Upper lobe of left lung (tissue), 6 donors: ENCODE results near the gene PWWP2B. TPM values are rescaled to one million over a fixed set of nuclear protein-coding genes. Genes with fewer than 3 reads are reported as not detected.

Experiments used
- ATAC-seq, 2 donors: fragments of 200-7000 bp; cut with Tn5 transposase; one replicate each; pipeline ENCODE4 v1.9.1; 2022; ENCODE audit warnings: mild to moderate bottlenecking in 2 of 2, moderate library complexity in 2 of 2; ENCODE audit not compliant: low FRiP score in 2 of 2
- DNase-seq, 2 donors: peaks; one replicate each; pipeline ENCODE4 v3.0.0-alpha.2; 2019 to 2020
- H3K27ac ChIP-seq, 4 donors: fragments of 200-600 bp; sonication (generic); one replicate each; pipeline ENCODE4 v1.5.1; 2016 to 2019
- H3K27me3 ChIP-seq, 4 donors: fragments of 200-600 bp; sonication (generic); one replicate each; pipeline ENCODE4 v1.5.1; 2017 to 2019
- H3K36me3 ChIP-seq, 4 donors: fragments of 200-600 bp; sonication (generic); one replicate each; pipeline ENCODE4 v1.5.1; 2016 to 2019
- H3K4me1 ChIP-seq, 4 donors: fragments of 200-600 bp; sonication (generic); one replicate each; pipeline ENCODE4 v1.5.1; 2018 to 2019
- H3K4me3 ChIP-seq, 4 donors: fragments of 200-600 bp; sonication (generic); one replicate each; pipeline ENCODE4 v1.5.1; 2017 to 2019; ENCODE audit warnings: mild to moderate bottlenecking in 2 of 4, moderate library complexity in 1 of 4
- H3K9me3 ChIP-seq, 4 donors: fragments of 200-600 bp; sonication (generic); one replicate each; pipeline ENCODE4 v1.5.1; 2018 to 2019
- EP300 ChIP-seq, 4 donors: sonication (generic); formaldehyde crosslinking; IDR thresholded peaks; one replicate each; pipeline ENCODE4 v1.5.1; 2017; ENCODE audit warnings: antibody characterized with exemption in 4 of 4, control low read depth in 2 of 4
- POLR2A ChIP-seq, 4 donors: fragments of 450-650 bp; IDR thresholded peaks; one replicate each; pipeline ENCODE4 v1.5.1; 2016 to 2017; ENCODE audit warnings: antibody characterized with exemption in 4 of 4, mild to moderate bottlenecking in 2 of 4
- POLR2AphosphoS5 ChIP-seq, 2 donors: sonication (generic); formaldehyde crosslinking; IDR thresholded peaks; one replicate each; pipeline ENCODE4 v1.5.1; 2017; ENCODE audit warnings: antibody characterized with exemption in 2 of 2
- WGBS, 2 donors: methylation state at CpG; one replicate each; pipeline ENCODE4 v1.1.5; 2017 to 2018; 5-methylcytosine and 5-hydroxymethylcytosine counted together
- total RNA-seq, 6 donors: library from RNA; depleted of rRNA in 4 of 6; stranded (reverse); fragments of >200 nt in 4 of 6; gene quantifications; one replicate each; pipeline versions ENCODE4 v1.1.0 to v1.2.1, GENCODE V29; 2016 to 2021
- TF ChIP-seq, protein P1 (sequence below), 6 experiments: fragments of 450-650 bp in 4 of 6; fragments of 200-600 bp in 2 of 6; sonication (generic) in 2 of 6; IDR thresholded peaks; one replicate each; pipeline ENCODE4 v1.5.1; 2016 to 2019; ENCODE audit warnings: antibody characterized with exemption in 6 of 6
- donor health status: DM: no; HTN: no; CAD: no; lungs with moderate emphysema.
- donor health status: DM: no; HTN: yes; CAD: no; lungs with severe emphysema.

PWWP2B gene
- total RNA-seq, 6 donors from 2014 or later, result 20.2 to 54.4 (median 32.9) TPM

DNA sequence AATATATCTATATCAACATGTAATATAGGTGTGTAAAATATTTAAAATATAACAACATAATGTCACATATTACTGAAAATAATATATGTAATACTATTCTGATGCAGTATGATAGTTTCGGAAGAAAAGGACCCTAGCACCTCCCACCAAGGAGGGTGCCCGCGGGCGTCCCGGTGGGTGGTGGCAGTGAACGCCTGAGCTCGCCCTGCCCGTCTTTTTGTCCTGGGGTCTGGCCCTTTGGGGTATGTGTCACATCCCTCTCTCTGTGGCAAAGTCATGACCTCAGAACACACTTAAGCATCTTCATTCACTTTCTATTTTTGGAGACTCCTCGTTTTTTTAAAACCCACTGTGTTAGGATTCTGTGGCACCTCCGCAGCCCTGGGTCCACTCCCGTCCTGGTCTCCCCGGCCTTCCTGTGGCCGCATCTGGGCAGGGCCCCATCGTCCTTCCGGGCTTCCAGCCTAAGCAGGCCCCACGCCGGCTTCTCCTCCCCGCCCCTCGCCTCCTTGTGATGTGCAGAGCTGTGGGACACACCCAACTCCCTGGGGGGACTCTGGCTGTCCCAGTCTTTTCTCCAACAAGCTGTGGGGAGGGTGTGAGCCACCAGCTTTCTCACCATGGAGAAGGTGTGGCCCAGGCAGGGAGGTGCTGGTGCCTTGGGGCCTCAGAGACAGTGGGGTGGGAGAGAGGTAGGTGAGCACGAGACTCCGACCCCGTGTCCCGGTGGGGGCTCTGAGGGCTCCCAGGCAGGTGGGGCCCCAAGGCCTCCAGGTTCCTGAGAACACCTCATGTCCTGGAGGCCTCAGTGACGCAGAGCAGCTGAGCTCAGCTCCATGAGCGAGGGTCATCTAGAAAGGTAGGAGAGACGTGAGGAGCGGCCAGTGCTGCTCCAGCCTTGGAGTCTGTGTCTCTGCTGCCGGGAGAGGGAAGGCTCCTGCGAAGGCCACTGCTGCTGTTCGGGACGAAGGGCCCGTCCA lies 16.5 kb downstream of the PWWP2B start:
- Histone ChIP-seq H3K27me3 (no peaks in the 10 kb centered on the region), H3K9me3 (no peaks in the 10 kb centered on the region), H3K4me1 (peaks cover 60 to 87% (median 75%) of the 10 kb centered on the region in 4 donors), H3K36me3 (peaks cover 0 to 10% (median 3%) of the 10 kb centered on the region in 4 donors), H3K4me3 (no peak overlapping the region), H3K27ac (peak overlapping the region; percentile 82 to 93 (median 90))
- no peak for ATAC-seq
- peak in 1 of 2 donors; percentile 63 for DNase-seq
- peak in 1 of 2 donors; percentile 23 for TF ChIP-seq POLR2AphosphoS5 (IDR thresholded peaks at IDR 0.05)
- TF ChIP-seq, protein P1, sequence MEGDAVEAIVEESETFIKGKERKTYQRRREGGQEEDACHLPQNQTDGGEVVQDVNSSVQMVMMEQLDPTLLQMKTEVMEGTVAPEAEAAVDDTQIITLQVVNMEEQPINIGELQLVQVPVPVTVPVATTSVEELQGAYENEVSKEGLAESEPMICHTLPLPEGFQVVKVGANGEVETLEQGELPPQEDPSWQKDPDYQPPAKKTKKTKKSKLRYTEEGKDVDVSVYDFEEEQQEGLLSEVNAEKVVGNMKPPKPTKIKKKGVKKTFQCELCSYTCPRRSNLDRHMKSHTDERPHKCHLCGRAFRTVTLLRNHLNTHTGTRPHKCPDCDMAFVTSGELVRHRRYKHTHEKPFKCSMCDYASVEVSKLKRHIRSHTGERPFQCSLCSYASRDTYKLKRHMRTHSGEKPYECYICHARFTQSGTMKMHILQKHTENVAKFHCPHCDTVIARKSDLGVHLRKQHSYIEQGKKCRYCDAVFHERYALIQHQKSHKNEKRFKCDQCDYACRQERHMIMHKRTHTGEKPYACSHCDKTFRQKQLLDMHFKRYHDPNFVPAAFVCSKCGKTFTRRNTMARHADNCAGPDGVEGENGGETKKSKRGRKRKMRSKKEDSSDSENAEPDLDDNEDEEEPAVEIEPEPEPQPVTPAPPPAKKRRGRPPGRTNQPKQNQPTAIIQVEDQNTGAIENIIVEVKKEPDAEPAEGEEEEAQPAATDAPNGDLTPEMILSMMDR (IDR thresholded peaks at IDR 0.05), result no peak
- WGBS, 2 donors, result 72 to 76% methylated on average over 31 to 32 of the region's 32 CpGs

DNA sequence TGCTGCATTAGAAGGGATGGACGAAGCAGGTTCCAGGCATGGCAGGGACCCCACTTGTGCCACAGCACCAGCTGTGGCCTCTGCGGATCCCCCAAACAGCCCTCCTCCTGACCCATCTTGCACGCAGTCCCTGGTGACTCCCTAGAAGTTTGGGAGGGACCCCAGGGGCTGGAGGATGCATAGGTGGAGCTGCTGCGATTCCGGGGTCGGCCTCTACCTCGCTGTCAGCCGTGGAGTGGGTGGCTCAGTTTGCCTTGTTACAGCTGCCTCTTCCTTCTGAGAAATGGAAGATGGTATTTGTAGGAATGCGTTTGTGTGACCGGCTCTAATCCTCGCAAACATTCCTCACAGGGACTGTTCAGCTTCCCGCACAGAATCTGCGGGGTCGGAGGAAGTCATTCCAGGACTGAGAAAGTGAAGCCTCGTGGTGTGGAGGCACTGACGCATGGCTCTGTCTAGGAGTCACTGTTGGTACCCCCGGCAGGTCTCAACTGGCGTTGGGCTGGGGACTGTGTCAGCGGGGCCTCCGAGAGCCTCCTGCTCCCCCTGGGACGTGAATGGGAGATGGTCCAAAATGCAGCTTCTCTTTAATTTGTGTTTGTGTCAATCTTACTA lies 17.5 kb downstream of the PWWP2B start:
- TF ChIP-seq, protein P1 (IDR thresholded peaks at IDR 0.05), result no peak
- TF ChIP-seq EP300 (IDR thresholded peaks at IDR 0.05) (no peak), POLR2A (IDR thresholded peaks at IDR 0.05) (no peak), POLR2AphosphoS5 (IDR thresholded peaks at IDR 0.05) (no peak)
- H3K9me3 ChIP-seq, result no peaks in the 10 kb centered on the region
- WGBS, 2 donors, result 88 to 91% methylated on average over 21 of the region's 21 CpGs
- H3K27me3 ChIP-seq, result no peaks in the 10 kb centered on the region
- no peak for ATAC-seq
- peaks cover 60 to 87% (median 74%) of the 10 kb centered on the region in 4 donors for H3K4me1 ChIP-seq
- H3K36me3 ChIP-seq, result peaks cover 0 to 10% (median 3%) of the 10 kb centered on the region in 4 donors
- DNase-seq, result peak in 1 of 2 donors; percentile 38
- H3K4me3 ChIP-seq, result no peak overlapping the region
- H3K27ac ChIP-seq, result peak overlapping the region in 2 of 4 donors; percentile 82 to 92

DNA sequence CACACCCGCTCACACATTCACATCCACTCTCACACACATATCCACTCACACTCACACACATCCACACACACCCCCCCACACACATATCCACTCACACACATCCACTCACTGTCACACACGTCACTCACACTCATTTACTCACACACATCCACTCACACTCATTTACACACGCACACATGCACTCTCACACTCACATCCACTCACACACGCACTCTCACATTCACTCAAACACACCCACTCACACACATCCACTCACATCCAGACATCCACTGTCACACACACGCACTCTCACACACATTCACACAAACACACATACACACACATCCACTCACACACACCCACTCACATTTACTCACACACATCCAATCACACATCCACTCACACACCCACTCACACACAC lies 18.3 kb downstream of the PWWP2B start:
- Histone ChIP-seq H3K27ac (peak overlapping the region in 2 of 4 donors; percentile 6 to 92), H3K4me1 (peaks cover 64 to 87% (median 77%) of the 10 kb centered on the region in 4 donors), H3K9me3 (no peaks in the 10 kb centered on the region), H3K4me3 (no peak overlapping the region), H3K36me3 (peaks cover 0 to 10% (median 3%) of the 10 kb centered on the region in 4 donors), H3K27me3 (no peaks in the 10 kb centered on the region)
- ATAC-seq (no peak), DNase-seq (peak in 1 of 2 donors; percentile 5)
- no peak for TF ChIP-seq POLR2AphosphoS5 (IDR thresholded peaks at IDR 0.05)
- TF ChIP-seq POLR2A (IDR thresholded peaks at IDR 0.05), result no peak
- TF ChIP-seq, protein P1 (IDR thresholded peaks at IDR 0.05), result no peak
- TF ChIP-seq EP300 (IDR thresholded peaks at IDR 0.05), result no peak
- WGBS, 2 donors, result 84 to 94% methylated on average over 5 of the region's 5 CpGs

DNA sequence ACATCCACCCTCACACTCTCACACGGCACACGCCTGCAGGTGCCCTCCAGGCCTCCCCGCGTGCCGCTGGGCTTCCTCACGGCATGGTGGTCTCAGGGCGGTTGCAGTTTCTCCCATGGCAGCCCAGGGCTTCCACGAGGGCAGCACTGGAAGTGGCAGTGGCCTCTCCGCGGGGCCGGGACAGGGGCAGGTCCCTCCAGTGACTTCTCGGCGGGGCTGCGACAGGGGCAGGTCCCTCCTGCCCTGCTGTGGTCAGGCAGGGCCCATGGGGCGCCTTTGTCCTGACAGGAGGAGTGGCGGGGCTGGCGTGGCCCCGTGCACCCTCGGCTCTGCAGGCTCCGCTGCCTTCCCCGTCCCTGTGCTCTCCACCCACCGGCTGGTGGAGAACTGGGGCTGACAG lies 19.0 kb downstream of the PWWP2B start:
- Histone ChIP-seq H3K4me3 (no peak overlapping the region), H3K4me1 (peaks cover 64 to 87% (median 77%) of the 10 kb centered on the region in 4 donors), H3K9me3 (no peaks in the 10 kb centered on the region), H3K27me3 (no peaks in the 10 kb centered on the region), H3K27ac (peak overlapping the region in 3 of 4 donors; percentile 92 to 98 (median 97)), H3K36me3 (peaks cover 0 to 10% (median 3%) of the 10 kb centered on the region in 4 donors)
- ATAC-seq (no peak), DNase-seq (peak in 1 of 2 donors; percentile 71)
- TF ChIP-seq POLR2A (IDR thresholded peaks at IDR 0.05) (no peak), EP300 (IDR thresholded peaks at IDR 0.05) (no peak), POLR2AphosphoS5 (IDR thresholded peaks at IDR 0.05) (no peak)
- TF ChIP-seq, protein P1 (IDR thresholded peaks at IDR 0.05), result no peak
- WGBS, 2 donors, result 83 to 94% methylated on average over 10 to 15 of the region's 22 CpGs
